ENCODE data around the gene PCDHB13.

DNA sequence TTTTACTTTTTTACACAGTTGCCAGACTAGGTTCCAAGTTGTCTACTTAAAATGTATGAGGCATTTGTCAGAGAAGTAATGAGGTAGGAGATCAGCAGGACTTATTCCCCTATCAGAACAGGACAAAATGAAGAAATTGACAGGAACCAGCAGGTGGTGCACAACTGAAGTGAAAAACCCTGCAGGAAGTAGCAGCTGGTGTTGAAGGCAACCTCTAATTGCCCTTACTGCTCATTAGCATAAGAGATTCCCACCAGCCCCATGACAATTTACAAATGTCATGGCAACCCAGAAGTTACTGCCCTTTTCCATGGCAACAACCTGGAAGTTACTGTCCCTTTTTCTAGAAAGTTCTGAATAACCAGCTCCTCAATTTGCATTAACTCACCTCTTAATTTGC is 36.9 kb downstream of the PCDHB13 start:
- TF ChIP-seq, protein P1, sequence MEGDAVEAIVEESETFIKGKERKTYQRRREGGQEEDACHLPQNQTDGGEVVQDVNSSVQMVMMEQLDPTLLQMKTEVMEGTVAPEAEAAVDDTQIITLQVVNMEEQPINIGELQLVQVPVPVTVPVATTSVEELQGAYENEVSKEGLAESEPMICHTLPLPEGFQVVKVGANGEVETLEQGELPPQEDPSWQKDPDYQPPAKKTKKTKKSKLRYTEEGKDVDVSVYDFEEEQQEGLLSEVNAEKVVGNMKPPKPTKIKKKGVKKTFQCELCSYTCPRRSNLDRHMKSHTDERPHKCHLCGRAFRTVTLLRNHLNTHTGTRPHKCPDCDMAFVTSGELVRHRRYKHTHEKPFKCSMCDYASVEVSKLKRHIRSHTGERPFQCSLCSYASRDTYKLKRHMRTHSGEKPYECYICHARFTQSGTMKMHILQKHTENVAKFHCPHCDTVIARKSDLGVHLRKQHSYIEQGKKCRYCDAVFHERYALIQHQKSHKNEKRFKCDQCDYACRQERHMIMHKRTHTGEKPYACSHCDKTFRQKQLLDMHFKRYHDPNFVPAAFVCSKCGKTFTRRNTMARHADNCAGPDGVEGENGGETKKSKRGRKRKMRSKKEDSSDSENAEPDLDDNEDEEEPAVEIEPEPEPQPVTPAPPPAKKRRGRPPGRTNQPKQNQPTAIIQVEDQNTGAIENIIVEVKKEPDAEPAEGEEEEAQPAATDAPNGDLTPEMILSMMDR (IDR thresholded peaks at IDR 0.05), result no peak
- TF ChIP-seq POLR2A (IDR thresholded peaks at IDR 0.05), result no peak
